HepG2 (cell line): ENCODE measurements around the gene H3-3A. TPM values are rescaled to one million over a fixed set of nuclear protein-coding genes. Genes with fewer than 3 reads are reported as not detected.

Experiments used
- ATAC-seq: fragments of 200-7000 bp; cut with Tn5 transposase; 3 replicates; pipeline ENCODE4 v1.9.1; 2020; ENCODE audit warnings: mild to moderate bottlenecking, moderate library complexity
- BruUV-seq: library from RNA; stranded (reverse); fragments of 400-500 nt; replicated peaks from 2 replicates; lab custom pipeline; 2021; lab: Mats Ljungman, UMichigan
- CTCF ChIA-PET: fragments of 300-600 bp; formaldehyde crosslinking; extraction: SDS; loops from one replicate; lab custom pipeline; 2021; ENCODE audit warnings: low total read pairs, inconsistent platforms, low intra/inter-chr PET ratio; lab: Yijun Ruan, JAX
- POLR2A ChIA-PET: fragments of 350-600 bp; sonication (Branson Sonifier 250); formaldehyde crosslinking; loops from one replicate; lab custom pipeline; 2020; ENCODE audit warnings: antibody characterized with exemption, inconsistent platforms; lab: Yijun Ruan, JAX
- DNase-seq: peaks from one replicate; pipeline ENCODE4 v3.0.0-alpha.2; 2015; ENCODE audit warnings: low spot score
- FAIRE-seq: peaks from 3 replicates; lab custom pipeline; 2011; peaks lifted over from hg19 to GRCh38; lab: Jason Lieb, UNC
- H2AFZ ChIP-seq: one replicate; pipeline ENCODE4 v1.6.1; 2011; ENCODE audit warnings: low read length, inconsistent platforms
- H3K27ac ChIP-seq: fragments of 300-600 bp; 3 replicates; pipeline ENCODE4 v1.8.0; 2011; ENCODE audit warnings: mixed run types, mild to moderate bottlenecking, mixed read lengths, low read length, inconsistent platforms; ENCODE audit not compliant: insufficient read depth; ENCODE audit errors: extremely low read length
- H3K27me3 ChIP-seq, 2 experiments: fragments of 200-600 bp in 1 of 2; 2 replicates in 1 of 2; 3 replicates in 1 of 2; pipeline versions ENCODE4 v1.6.0 to v1.8.0; 2011; ENCODE audit warnings: low read length in 2 of 2, mild to moderate bottlenecking in 2 of 2, moderate library complexity in 2 of 2, inconsistent platforms in 1 of 2; ENCODE audit not compliant: insufficient read depth in 2 of 2, control insufficient read depth in 1 of 2
- H3K36me3 ChIP-seq, 2 experiments: fragments of 200-600 bp in 1 of 2; replicated peaks in 1 of 2; 2 replicates in 1 of 2; 3 replicates in 1 of 2; pipeline versions ENCODE4 v1.5.1 to v1.8.0; 2011; ENCODE audit warnings: low read length in 2 of 2, inconsistent platforms in 1 of 2; ENCODE audit not compliant: insufficient read depth in 2 of 2, control insufficient read depth in 1 of 2
- H3K4me1 ChIP-seq: 2 replicates; pipeline ENCODE4 v1.5.1; 2012; ENCODE audit warnings: low read length, inconsistent platforms; ENCODE audit not compliant: insufficient read depth
- H3K4me2 ChIP-seq: 2 replicates; pipeline ENCODE4 v1.6.0; 2011; ENCODE audit warnings: low read depth, low read length, inconsistent platforms
- H3K4me3 ChIP-seq, 3 experiments: fragments of 200-600 bp in 1 of 3; sonication (generic), shearing (Covaris generic) in 1 of 3; replicated peaks in 1 of 3; 2 replicates each; pipeline ENCODE4 v1.5.1; 2011 to 2016; ENCODE audit warnings: low read length in 3 of 3, inconsistent platforms in 2 of 3, low read depth in 2 of 3, mild to moderate bottlenecking in 2 of 3, control low read depth in 1 of 3, mixed read lengths in 1 of 3; ENCODE audit not compliant: insufficient read depth in 1 of 3
- H3K79me2 ChIP-seq: one replicate; pipeline ENCODE4 v1.6.1; 2011; ENCODE audit warnings: low read length, inconsistent platforms; ENCODE audit not compliant: insufficient read depth
- H3K9ac ChIP-seq: 2 replicates; pipeline ENCODE4 v1.6.0; 2011; ENCODE audit warnings: mild to moderate bottlenecking, low read depth, low read length, inconsistent platforms; ENCODE audit not compliant: insufficient read depth
- H3K9me3 ChIP-seq: 2 replicates; pipeline ENCODE4 v1.5.1; 2012; ENCODE audit warnings: mild to moderate bottlenecking, low read length
- H4K20me1 ChIP-seq: 2 replicates; pipeline ENCODE4 v1.6.0; 2011; ENCODE audit warnings: inconsistent platforms, mild to moderate bottlenecking, low read length, moderate library complexity; ENCODE audit not compliant: insufficient read depth
- AFF4 ChIP-seq: sonication (generic); formaldehyde crosslinking; IDR thresholded peaks from 2 replicates; pipeline ENCODE4 v1.4.0; 2020; ENCODE audit warnings: missing genetic modification reagents
- AGO1 ChIP-seq: fragments of 200-400 bp; formaldehyde crosslinking; IDR thresholded peaks from 2 replicates; pipeline ENCODE4 v1.6.1; 2017; ENCODE audit warnings: mild to moderate bottlenecking, low read depth, low read length, moderate library complexity; ENCODE audit not compliant: poor library complexity, severe bottlenecking
- NR2C2 ChIP-seq: sonication (generic); formaldehyde crosslinking; IDR thresholded peaks from 2 replicates; pipeline ENCODE4 v1.4.0; 2020; ENCODE audit warnings: missing genetic modification reagents, mild to moderate bottlenecking, moderate library complexity, borderline replicate concordance
- SUZ12 ChIP-seq: fragments of 150-350 bp; IDR thresholded peaks from 2 replicates; pipeline ENCODE4 v1.6.1; 2014; ENCODE audit warnings: low read depth, low read length
- TMF1 ChIP-seq: sonication (generic); formaldehyde crosslinking; IDR thresholded peaks from 2 replicates; pipeline ENCODE4 v1.8.1; 2022; ENCODE audit warnings: low read depth, missing genetic modification reagents
- ZFP36 ChIP-seq: fragments of 150-350 bp; IDR thresholded peaks from 2 replicates; pipeline ENCODE4 v1.6.1; 2018; ENCODE audit warnings: borderline replicate concordance, low read length, low read depth; ENCODE audit not compliant: partially characterized antibody
- ZNF570 ChIP-seq: sonication (generic); formaldehyde crosslinking; IDR thresholded peaks from 2 replicates; pipeline ENCODE4 v1.4.0; 2020; ENCODE audit warnings: mild to moderate bottlenecking, missing genetic modification reagents, borderline replicate concordance
- ZNF672 ChIP-seq: sonication (generic); formaldehyde crosslinking; IDR thresholded peaks from 2 replicates; pipeline ENCODE4 v1.8.1; 2022; ENCODE audit warnings: missing genetic modification reagents
- ZNF713 ChIP-seq: sonication (generic); formaldehyde crosslinking; IDR thresholded peaks from 2 replicates; pipeline ENCODE4 v1.4.0; 2020; ENCODE audit warnings: mild to moderate bottlenecking, missing genetic modification reagents
- WGBS: methylation state at CpG from one replicate; pipeline ENCODE4 v1.1.6; 2017; ENCODE audit warnings: low lambda C conversion rate; 5-methylcytosine and 5-hydroxymethylcytosine counted together
- in situ Hi-C: cut with HindIII; loops from 2 replicates; pipeline ENCODE4 v1.10.0; 2017; ENCODE audit warnings: low pct_unique_long_range_greater_than_20kb; ENCODE audit not compliant: extremely low pct_ligation_motif_present
- intact Hi-C: fragments of 100-400 bp; cut with micrococcal nuclease; formaldehyde crosslinking; loops from one replicate; pipeline ENCODE4 v1.10.0; 2022; ENCODE audit not compliant: unreplicated experiment
- polyA plus RNA-seq, 8 experiments: library from polyadenylated mRNA; depleted of rRNA in 3 of 8; stranded (reverse) in 7 of 8; unstranded in 1 of 8; fragments of >200 nt; fragmentation: Illumina TruSeq in 4 of 8; extraction: Trizol in 4 of 8; gene quantifications; 2 replicates each; pipeline versions ENCODE4 v1.2.1 to v1.2.3, GENCODE V29; 2011 to 2016; ENCODE audit warnings: low read depth in 4 of 8, missing spikeins in 1 of 8, mixed read lengths in 1 of 8; ENCODE audit not compliant: insufficient read depth in 1 of 8
- total RNA-seq, 5 experiments: library from RNA; depleted of rRNA; stranded (reverse); fragments of >200 nt; fragmentation: Illumina TruSeq; extraction: Trizol; gene quantifications; 2 replicates each; pipeline ENCODE4 v1.2.3, GENCODE V29; 2016; ENCODE audit warnings: low read depth in 1 of 5

H3-3A gene
- total and polyA plus RNA-seq, 2 of the 13 experiments (the other 11 are each of a cell fraction or from before 2014, with no cell fraction given): 221 to 320 TPM

- Histone ChIP-seq H3K9ac (no peak overlapping the region), H3K27ac (no peak overlapping the region), H3K4me1 (no peaks in the 10 kb centered on the region), H3K79me2 (no peaks in the 10 kb centered on the region), H4K20me1 (no peaks in the 10 kb centered on the region), H3K9me3 (no peaks in the 10 kb centered on the region), H3K36me3 (peaks cover 0 to 16% of the 10 kb centered on the region in 2 experiments; a peak in 1 of 5 replicates), H3K4me3 (no peak overlapping the region)
- intact Hi-C loops: no loop called here
- CTCF ChIA-PET: no interaction called here
- FAIRE-seq (no peak), DNase-seq (no peak), ATAC-seq (peak; percentile 24)
- no TSS peak for BruUV-seq
- 92% methylated on average over 6 of the region's 6 CpGs for WGBS
- no peak for TF ChIP-seq AFF4 (CRISPR knock-in tag)
- no peak for TF ChIP-seq SUZ12
- TF ChIP-seq ZNF672: no peak
- no peak for TF ChIP-seq AGO1
- TF ChIP-seq ZNF713 (CRISPR knock-in tag): no peak
- no peak for TF ChIP-seq TMF1 (CRISPR knock-in tag)
- no peak for TF ChIP-seq NR2C2 (CRISPR knock-in tag)
- TF ChIP-seq ZFP36: no peak
- TF ChIP-seq ZNF570 (CRISPR knock-in tag): no peak
- TF ChIP-seq, all 625 proteins: peak for 0
- POLR2A ChIA-PET: interaction anchor here (0.7 kb wide), 2 partner anchors 13 to 15 kb away, joined by 3 read pairs; partner anchors contain the start of gene H3-3A
- Histone ChIP-seq H3K4me2 (no peak overlapping the region), H3K27me3 (no peaks in the 10 kb centered on the region), H2AFZ (no peak overlapping the region)
- in situ Hi-C loops: no loop called here
These were observed 13.9 kb downstream of the H3-3A start for GRCh38 chr1:226076378-226076777.
